MM.1S (cell line): ENCODE data around the gene EPB41L2.

Source experiments
- EZH2 ChIP-seq: fragments of 300-600 bp; sonication (generic); optimal IDR thresholded peaks from 2 replicates; pipeline ENCODE3; 2017; ENCODE audit warnings: low read depth, mild to moderate bottlenecking, antibody characterized with exemption, low read length, mixed read lengths
- TF ChIP-seq, protein P1 (sequence below): fragments of 300-600 bp; sonication (generic); IDR thresholded peaks from 2 replicates; pipeline ENCODE4 v1.5.1; 2016; ENCODE audit warnings: antibody characterized with exemption, low read length, mixed read lengths

DNA sequence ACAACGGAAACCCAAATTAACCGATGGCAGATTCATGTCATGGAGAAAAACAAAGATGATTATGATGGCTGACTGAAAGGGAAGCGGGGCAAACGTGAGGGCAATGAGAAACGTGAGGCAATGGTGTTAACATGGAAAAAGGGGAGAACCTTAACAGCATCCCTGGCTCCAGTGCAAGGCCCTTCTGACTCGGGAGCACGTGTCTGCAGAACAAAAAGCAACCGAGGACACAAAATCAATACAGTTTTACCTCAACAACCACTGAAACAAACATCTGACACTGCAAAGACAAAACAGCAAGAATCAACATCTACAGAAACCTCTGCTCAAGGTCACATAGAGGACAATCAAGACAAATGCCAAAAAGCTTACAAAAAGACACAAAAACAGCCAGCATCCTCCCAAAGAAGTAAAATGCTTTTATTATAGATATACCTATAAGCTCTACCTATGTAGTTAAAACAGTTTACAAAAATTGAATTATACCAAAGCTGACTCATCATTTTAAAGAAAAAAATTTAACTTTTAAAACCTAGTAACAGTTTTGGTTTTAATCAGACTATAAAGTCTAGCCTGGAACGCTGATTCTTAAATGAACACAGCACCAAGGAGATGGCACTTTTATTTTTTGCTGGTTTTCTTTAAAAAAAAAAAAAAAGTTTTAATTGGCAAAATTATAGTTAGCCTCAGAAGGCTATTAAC, 192.7 kb downstream of the EPB41L2 start:
- TF ChIP-seq, protein P1, sequence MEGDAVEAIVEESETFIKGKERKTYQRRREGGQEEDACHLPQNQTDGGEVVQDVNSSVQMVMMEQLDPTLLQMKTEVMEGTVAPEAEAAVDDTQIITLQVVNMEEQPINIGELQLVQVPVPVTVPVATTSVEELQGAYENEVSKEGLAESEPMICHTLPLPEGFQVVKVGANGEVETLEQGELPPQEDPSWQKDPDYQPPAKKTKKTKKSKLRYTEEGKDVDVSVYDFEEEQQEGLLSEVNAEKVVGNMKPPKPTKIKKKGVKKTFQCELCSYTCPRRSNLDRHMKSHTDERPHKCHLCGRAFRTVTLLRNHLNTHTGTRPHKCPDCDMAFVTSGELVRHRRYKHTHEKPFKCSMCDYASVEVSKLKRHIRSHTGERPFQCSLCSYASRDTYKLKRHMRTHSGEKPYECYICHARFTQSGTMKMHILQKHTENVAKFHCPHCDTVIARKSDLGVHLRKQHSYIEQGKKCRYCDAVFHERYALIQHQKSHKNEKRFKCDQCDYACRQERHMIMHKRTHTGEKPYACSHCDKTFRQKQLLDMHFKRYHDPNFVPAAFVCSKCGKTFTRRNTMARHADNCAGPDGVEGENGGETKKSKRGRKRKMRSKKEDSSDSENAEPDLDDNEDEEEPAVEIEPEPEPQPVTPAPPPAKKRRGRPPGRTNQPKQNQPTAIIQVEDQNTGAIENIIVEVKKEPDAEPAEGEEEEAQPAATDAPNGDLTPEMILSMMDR: no peak
- no peak for TF ChIP-seq EZH2
